ACC112 (cell line): ENCODE data around the gene KSR1.
"Not testable (repeated sequence)": the region's sequence is repeated elsewhere in the genome, so short reads cannot be mapped to it uniquely, and the experiment has no call there.

ENCODE experiments used
- H2AFZ ChIP-seq: fragments of 200-600 bp; sonication (generic); one replicate; pipeline ENCODE4 v1.6.0; 2017; ENCODE audit warnings: antibody characterized with exemption, low read length; ENCODE audit not compliant: unreplicated experiment
- H3K27ac ChIP-seq: fragments of 200-600 bp; sonication (generic); 2 replicates; pipeline ENCODE4 v1.5.1; 2014; ENCODE audit warnings: low read depth, mild to moderate bottlenecking, antibody characterized with exemption, low read length, moderate library complexity
- H3K27me3 ChIP-seq: fragments of 200-600 bp; sonication (generic); 2 replicates; pipeline ENCODE4 v1.6.1; 2014; ENCODE audit warnings: mild to moderate bottlenecking, antibody characterized with exemption, low read length, moderate library complexity, mixed read lengths; ENCODE audit not compliant: insufficient read depth
- H3K36me3 ChIP-seq: fragments of 200-600 bp; sonication (generic); 2 replicates; pipeline ENCODE4 v1.6.1; 2016; ENCODE audit warnings: mild to moderate bottlenecking, antibody characterized with exemption, low read length, moderate library complexity, mixed read lengths; ENCODE audit not compliant: insufficient read depth
- H3K4me1 ChIP-seq: fragments of 200-600 bp; sonication (generic); one replicate; pipeline ENCODE4 v1.6.1; 2016; ENCODE audit warnings: low read length, mixed read lengths; ENCODE audit not compliant: insufficient read depth, unreplicated experiment, control insufficient read depth
- H3K4me3 ChIP-seq: fragments of 200-600 bp; sonication (generic); 2 replicates; pipeline ENCODE4 v1.5.1; 2014; ENCODE audit warnings: mild to moderate bottlenecking, low read depth, low read length
- H3K79me2 ChIP-seq: fragments of 200-600 bp; sonication (generic); one replicate; pipeline ENCODE4 v1.6.0; 2016; ENCODE audit warnings: low read length; ENCODE audit not compliant: control insufficient read depth, unreplicated experiment, insufficient read depth

KSR1 gene

DNA sequence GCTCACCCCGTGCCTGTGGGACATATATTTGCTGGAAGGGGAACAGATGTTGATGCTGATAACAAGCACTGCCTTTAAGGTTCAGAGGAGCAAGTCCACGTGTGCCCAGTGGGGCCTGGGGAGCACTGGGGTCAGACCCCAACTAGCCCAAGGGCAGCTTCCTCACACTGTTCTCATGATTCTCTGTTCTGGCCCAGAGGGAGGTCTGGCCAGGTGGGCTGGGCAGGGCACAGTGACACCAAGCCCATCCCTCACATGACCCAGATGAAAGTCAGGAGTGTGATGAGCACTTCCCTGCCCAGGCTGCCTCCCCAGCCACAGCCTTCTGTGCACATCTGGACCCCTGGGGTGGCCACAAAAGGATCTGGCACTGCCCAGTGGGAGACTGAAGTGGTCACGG is 29.8 kb upstream of the KSR1 start:
- H3K4me3 ChIP-seq, H3K27me3 ChIP-seq, H3K36me3 ChIP-seq, H3K4me1 ChIP-seq, H3K27ac ChIP-seq, H3K79me2 ChIP-seq, H2AFZ ChIP-seq: not testable (repeated sequence)

DNA sequence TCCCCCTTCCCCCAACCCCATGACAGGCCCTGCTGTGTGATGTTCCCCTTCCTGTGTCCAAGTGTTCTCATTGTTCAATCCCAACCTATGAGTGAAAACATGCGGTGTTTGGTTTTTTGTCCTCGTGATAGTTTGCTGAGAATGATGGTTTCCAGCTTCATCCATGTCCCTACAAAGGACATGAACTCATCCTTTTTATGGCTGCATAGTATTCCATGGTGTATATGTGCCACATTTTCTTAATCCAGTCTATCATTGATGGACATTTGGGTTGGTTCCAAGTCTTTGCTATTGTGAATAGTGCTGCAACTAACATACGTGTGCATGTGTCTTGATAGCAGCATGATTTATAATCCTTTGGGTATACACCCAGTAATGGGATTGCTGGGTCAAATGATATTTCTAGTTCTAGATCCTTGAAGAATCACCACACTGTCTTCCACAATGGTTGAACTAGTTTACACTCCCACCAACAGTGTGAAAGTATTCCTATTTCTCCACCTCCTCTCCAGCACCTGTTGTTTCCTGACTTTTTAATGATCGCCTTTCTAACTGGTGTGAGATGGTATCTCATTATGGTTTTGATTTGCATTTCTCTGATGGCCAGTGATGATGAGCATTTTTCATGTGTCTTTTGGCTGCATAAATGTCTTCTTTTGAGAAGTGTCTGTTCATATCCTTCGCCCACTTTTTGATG is 28.9 kb upstream of the KSR1 start:
- H3K4me3 ChIP-seq, H3K79me2 ChIP-seq, H3K27ac ChIP-seq, H3K27me3 ChIP-seq, H3K36me3 ChIP-seq, H3K4me1 ChIP-seq, H2AFZ ChIP-seq: not testable (repeated sequence)

DNA sequence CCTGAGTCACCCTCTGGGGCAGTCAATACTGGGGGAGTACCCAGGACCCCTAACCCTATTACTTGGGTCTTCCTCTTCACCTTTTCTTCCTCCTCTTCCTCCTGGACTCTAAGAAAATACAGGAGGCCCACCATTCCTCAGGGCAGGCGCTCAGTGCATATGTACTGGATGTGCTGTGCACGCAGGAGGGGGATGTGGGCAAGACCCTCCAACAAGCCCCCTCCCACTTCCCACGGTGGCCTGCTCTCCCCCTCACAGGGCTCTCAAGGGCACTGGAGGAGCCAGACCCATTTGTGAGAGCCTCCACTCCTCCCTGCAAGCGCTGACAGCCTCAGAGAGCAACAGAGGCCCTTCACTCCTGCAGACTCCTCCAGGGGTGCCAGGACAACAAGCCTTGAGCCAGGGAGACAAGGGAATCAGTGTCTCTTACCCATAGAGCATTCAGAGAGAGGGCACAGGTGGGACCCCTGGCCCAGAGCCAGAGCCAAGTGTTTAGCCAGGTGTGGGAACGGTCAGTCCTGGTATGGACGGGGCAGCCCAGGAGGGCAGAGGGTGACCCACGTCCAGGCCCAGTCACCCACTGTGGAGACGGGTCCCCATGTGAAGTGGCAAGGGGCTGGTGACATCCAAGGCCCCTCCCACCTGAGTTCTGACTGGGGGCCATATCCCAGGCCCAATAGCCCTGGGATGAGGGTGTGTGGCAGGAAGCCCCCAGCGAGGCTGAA is 27.3 kb upstream of the KSR1 start:
- Histone ChIP-seq H3K27me3 (no peaks in the 10 kb centered on the region), H3K27ac (no peak overlapping the region), H3K36me3 (no peaks in the 10 kb centered on the region), H3K4me1 (no peaks in the 10 kb centered on the region), H2AFZ (no peak overlapping the region), H3K79me2 (no peaks in the 10 kb centered on the region), H3K4me3 (no peak overlapping the region)

DNA sequence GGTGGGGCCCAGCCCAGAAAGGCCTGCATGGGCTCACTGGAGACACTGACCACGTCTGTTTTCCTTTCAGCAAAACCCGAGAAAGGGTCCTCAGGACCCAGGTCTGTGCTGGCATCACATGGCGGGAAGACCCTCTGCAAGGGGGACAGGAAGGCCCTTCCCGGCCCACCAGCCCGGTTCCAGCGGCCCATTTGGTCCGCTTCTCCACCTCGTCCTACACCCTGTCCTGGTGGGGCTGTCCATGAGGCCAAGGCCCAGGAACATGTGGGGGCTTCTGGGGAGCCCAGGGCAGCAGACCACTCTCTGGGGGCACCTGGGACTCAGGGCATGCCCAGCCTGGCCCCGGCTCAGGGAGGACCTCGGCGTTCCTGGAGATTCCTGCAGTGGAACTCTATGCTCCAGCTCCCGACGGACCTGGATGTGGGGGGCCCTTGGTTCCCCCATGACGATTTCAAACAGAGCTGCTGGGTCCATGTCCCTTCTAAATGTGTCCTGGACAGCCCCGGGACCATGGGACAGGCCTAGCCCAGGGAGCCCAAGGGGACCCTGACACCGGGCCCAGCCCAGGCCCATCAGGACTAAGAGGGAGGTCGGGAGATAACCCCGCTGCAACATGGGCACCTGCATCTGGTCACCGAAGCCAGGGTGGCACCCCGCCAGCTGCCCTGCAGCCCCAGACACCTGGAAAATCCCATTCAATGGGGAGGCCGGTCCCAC is 26.4 kb upstream of the KSR1 start:
- Histone ChIP-seq H3K79me2 (no peaks in the 10 kb centered on the region), H3K27me3 (no peaks in the 10 kb centered on the region), H3K36me3 (no peaks in the 10 kb centered on the region), H2AFZ (no peak overlapping the region), H3K4me1 (no peaks in the 10 kb centered on the region), H3K27ac (no peak overlapping the region), H3K4me3 (no peak overlapping the region)

DNA sequence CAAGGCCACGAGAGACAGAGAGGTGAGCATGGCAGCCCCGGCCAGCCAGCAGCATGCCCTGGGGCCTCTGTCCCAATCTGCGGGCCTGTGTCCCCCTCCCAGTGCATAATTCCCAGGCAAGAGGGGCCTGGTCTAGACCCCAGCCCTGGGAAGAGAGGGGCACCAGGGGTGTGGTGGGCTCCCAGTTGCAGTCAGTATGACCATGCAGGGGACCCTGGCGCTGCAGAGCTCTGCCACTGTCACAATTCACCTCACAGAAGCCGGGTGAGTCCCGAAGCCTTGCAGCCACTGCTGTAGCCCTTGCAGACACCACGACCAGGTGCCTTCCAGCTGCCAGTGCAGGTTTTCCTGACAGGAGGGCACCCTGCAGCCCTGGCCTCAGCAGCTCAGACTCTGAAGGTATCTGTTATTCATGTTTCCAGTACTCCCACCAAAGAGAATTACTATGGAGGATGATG is 25.8 kb upstream of the KSR1 start:
- no peaks in the 10 kb centered on the region for H3K27me3 ChIP-seq
- no peak overlapping the region for H3K4me3 ChIP-seq
- H3K79me2 ChIP-seq, result no peaks in the 10 kb centered on the region
- H3K4me1 ChIP-seq, result no peaks in the 10 kb centered on the region
- no peak overlapping the region for H2AFZ ChIP-seq
- H3K36me3 ChIP-seq, result no peaks in the 10 kb centered on the region
- H3K27ac ChIP-seq, result no peak overlapping the region

DNA sequence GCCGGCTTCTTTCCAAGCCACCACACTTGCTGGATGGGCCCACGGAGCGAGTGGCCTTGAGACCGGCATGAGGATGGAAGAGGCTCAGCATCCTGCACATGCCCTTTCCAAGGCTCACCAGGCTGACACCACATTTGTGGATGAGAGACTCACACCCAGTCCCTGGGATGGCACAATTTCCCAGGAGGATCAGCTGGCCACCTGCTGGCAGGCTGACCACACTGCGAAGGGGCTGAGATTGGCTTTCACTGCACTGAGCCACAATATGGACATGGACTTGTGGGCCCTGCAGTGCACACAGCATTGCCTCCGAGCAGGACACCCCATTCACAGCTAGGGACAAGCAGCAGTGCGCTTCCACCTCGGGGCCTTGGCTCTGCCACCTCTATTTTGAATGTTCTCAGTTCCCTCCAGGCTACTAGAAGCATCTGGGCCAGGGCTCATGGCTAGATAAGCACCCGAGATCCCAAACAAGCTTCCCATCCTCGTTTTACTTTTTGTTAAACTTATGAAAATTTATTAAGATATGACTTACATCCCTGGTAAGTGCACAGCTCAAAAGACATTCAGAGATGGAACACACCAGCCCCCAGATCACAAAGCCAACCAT is 25.3 kb upstream of the KSR1 start:
- Histone ChIP-seq H3K79me2 (no peaks in the 10 kb centered on the region), H3K4me3 (no peak overlapping the region), H3K27me3 (no peaks in the 10 kb centered on the region), H3K27ac (no peak overlapping the region), H2AFZ (no peak overlapping the region), H3K36me3 (no peaks in the 10 kb centered on the region), H3K4me1 (no peaks in the 10 kb centered on the region)

DNA sequence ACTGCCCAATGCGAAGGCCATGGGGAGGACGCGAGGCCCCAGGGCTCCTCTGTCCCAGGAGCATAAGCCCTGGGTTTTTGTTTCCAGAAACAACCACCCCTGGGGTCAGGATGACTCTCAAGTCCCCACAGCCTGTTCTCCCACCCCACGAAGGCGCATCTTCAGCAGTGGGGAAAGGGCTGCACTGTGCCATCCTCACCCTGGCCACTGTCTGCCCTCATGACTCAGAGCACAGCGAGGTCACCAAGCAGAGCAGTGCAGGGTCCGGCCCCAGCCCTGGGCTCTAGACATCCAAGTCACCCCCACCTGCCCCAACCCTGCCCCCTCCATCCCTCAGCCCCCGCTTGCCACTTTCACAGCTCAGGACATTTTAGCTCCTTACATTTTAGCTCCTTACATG is 22.7 kb upstream of the KSR1 start:
- no peak overlapping the region for H2AFZ ChIP-seq
- no peaks in the 10 kb centered on the region for H3K27me3 ChIP-seq
- no peak overlapping the region for H3K4me3 ChIP-seq
- no peaks in the 10 kb centered on the region for H3K79me2 ChIP-seq
- H3K36me3 ChIP-seq, result no peaks in the 10 kb centered on the region
- H3K4me1 ChIP-seq, result no peaks in the 10 kb centered on the region
- H3K27ac ChIP-seq, result no peak overlapping the region

DNA sequence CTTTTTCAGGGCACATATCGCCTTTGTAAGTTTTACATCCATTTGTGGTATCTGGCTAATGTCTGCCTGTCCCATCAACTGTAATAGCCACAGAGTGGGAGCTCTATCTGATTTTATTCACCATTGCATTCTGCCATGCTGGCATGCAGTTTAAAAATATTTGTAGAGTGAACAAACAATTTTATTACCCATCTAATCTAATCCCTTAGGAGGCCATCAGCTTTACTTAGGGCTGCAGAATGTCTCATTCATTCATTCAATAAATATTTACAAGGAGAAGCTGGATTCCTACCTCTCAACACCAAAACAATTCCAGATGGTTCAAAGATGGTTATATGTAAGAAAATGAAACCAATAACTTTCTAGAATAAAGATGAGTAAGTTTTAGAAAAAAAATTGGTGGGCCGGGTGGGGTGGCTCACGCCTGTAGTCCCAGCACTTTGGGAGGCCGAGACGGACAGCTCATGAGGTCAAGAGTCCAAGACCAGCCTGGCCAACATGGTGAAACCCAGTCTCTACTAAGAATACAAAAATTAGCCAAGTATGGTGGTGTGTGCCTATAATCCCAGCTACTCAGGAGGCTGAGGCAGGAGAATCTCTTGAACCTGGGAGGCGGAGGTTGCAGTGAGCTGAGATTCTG is 20.7 kb upstream of the KSR1 start:
- not testable (repeated sequence) for H3K4me3 ChIP-seq, H3K27ac ChIP-seq, H3K79me2 ChIP-seq, H2AFZ ChIP-seq, H3K36me3 ChIP-seq, H3K27me3 ChIP-seq, H3K4me1 ChIP-seq

DNA sequence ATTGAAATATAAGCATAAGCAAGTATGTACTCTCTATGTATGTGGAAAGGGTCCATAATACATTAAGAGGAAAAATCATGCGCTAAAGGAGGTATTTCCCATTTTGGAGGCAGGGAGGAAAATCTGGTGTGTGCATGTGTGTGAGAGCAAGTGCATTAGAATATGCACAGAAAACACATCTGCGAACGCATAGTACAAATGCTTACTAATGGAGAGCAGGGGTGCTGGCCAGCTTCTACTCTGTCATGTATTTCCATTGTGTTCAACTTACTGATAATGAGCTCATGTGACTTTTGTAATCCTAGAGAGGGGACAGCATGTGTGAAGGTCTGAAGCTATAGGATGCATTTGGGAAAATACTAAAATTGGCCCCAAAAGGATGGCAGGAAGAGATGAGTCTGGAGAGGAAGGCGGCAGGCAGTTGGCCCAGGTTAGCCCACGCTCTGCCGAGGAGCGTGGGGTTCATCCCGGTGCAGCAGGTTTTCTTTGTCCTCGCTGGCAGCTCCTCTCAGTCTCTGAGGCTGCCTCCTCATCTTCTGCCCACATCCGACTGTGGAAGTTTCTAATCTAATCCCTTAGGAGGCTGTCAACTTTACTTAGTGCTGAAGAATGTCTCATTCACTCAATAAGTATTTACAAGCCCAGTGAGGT is 17.8 kb upstream of the KSR1 start:
- H3K79me2 ChIP-seq, result no peaks in the 10 kb centered on the region
- no peaks in the 10 kb centered on the region for H3K36me3 ChIP-seq
- H3K27ac ChIP-seq, result no peak overlapping the region
- H3K27me3 ChIP-seq, result no peaks in the 10 kb centered on the region
- H2AFZ ChIP-seq, result no peak overlapping the region
- no peaks in the 10 kb centered on the region for H3K4me1 ChIP-seq
- H3K4me3 ChIP-seq, result no peak overlapping the region

DNA sequence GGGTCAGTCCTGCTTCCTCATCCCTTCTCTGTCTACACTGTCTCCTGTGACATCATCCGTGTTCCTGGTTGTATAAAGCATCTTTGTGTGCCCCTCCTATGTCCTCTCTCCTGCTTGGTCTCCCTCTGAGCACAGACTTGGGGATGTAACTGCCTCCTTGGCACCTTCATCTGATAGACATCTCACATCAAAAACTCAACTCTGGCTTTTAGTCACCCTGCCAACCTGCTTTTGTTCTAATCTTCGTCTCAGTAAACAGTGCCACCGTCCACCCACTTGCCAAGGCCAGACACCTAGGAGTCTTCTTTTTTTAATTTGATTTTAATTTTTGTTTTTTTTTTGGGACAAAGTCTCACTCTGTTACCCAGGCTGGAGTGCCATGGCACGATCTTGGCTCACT is 16.9 kb upstream of the KSR1 start:
- H2AFZ ChIP-seq, result no peak overlapping the region
- H3K27me3 ChIP-seq, result no peaks in the 10 kb centered on the region
- no peaks in the 10 kb centered on the region for H3K79me2 ChIP-seq
- no peak overlapping the region for H3K27ac ChIP-seq
- H3K4me3 ChIP-seq, result no peak overlapping the region
- no peaks in the 10 kb centered on the region for H3K4me1 ChIP-seq
- no peaks in the 10 kb centered on the region for H3K36me3 ChIP-seq
